GM23248 (cell line): ENCODE results near the gene SETMAR. TPM values are rescaled to one million over a fixed set of nuclear protein-coding genes. Genes with fewer than 3 reads are reported as not detected.
A peak's percentile ranks its signal among the peaks of the same experiment; 100 is the strongest.
"Not testable (repeated sequence)": the region's sequence is repeated elsewhere in the genome, so short reads cannot be mapped to it uniquely, and the experiment has no call there.

Experiments
- DNase-seq: peaks from one replicate; pipeline ENCODE4 v3.0.0-alpha.2; 2015
- H2AFZ ChIP-seq: fragments of 200-600 bp; sonication (generic); 2 replicates; pipeline ENCODE4 v1.6.1; 2016; ENCODE audit warnings: antibody characterized with exemption
- H3F3A ChIP-seq: fragments of 200-600 bp; sonication (generic); 2 replicates; pipeline ENCODE4 v1.6.1; 2016; ENCODE audit warnings: mild to moderate bottlenecking, antibody characterized with exemption, mixed run types; ENCODE audit not compliant: insufficient read depth
- H3K27ac ChIP-seq: fragments of 200-600 bp; sonication (generic); 2 replicates; pipeline ENCODE4 v1.5.1; 2016; ENCODE audit warnings: mild to moderate bottlenecking
- H3K27me3 ChIP-seq: fragments of 200-600 bp; sonication (generic); replicated peaks from 2 replicates; pipeline ENCODE4 v1.6.1; 2016; ENCODE audit warnings: mild to moderate bottlenecking; ENCODE audit not compliant: insufficient read depth
- H3K36me3 ChIP-seq: fragments of 200-600 bp; sonication (generic); 2 replicates; pipeline ENCODE4 v1.6.1; 2016; ENCODE audit warnings: low read depth, mild to moderate bottlenecking
- H3K4me1 ChIP-seq: fragments of 200-600 bp; sonication (generic); 2 replicates; pipeline ENCODE4 v1.6.1; 2016; ENCODE audit warnings: mild to moderate bottlenecking; ENCODE audit not compliant: insufficient read depth
- H3K4me2 ChIP-seq: fragments of 200-600 bp; sonication (generic); one replicate; pipeline ENCODE4 v1.6.1; 2016; ENCODE audit warnings: mild to moderate bottlenecking; ENCODE audit not compliant: unreplicated experiment
- H3K4me3 ChIP-seq: fragments of 200-600 bp; sonication (generic); 2 replicates; pipeline ENCODE4 v1.5.1; 2016; ENCODE audit warnings: mild to moderate bottlenecking
- H3K79me2 ChIP-seq: fragments of 200-600 bp; sonication (generic); 2 replicates; pipeline ENCODE4 v1.6.1; 2016; ENCODE audit warnings: mild to moderate bottlenecking; ENCODE audit not compliant: insufficient read depth
- H3K9ac ChIP-seq: fragments of 200-600 bp; sonication (generic); 2 replicates; pipeline ENCODE4 v1.6.1; 2016; ENCODE audit warnings: mild to moderate bottlenecking
- H3K9me2 ChIP-seq: fragments of 200-600 bp; sonication (generic); 2 replicates; pipeline ENCODE4 v1.6.1; 2016; ENCODE audit warnings: mixed run types, mild to moderate bottlenecking, moderate library complexity; ENCODE audit not compliant: insufficient read depth
- H3K9me3 ChIP-seq: fragments of 200-600 bp; sonication (generic); one replicate; pipeline ENCODE4 v1.6.1; 2017; ENCODE audit warnings: low read depth
- H4K20me1 ChIP-seq: fragments of 200-600 bp; sonication (generic); 2 replicates; pipeline ENCODE4 v1.6.0; 2016; ENCODE audit not compliant: insufficient read depth
- EZH2 ChIP-seq: fragments of 200-600 bp; sonication (generic); IDR thresholded peaks from 2 replicates; pipeline ENCODE4 v1.6.1; 2018; ENCODE audit warnings: antibody characterized with exemption, mild to moderate bottlenecking; ENCODE audit not compliant: insufficient read depth, poor library complexity, severe bottlenecking
- EZH2phosphoT487 ChIP-seq: fragments of 200-600 bp; sonication (generic); IDR thresholded peaks from 2 replicates; pipeline ENCODE4 v1.6.1; 2018; ENCODE audit warnings: antibody characterized with exemption, moderate library complexity, mild to moderate bottlenecking, low read depth; ENCODE audit not compliant: insufficient read depth
- WGBS, 2 experiments: methylation state at CpG; one replicate each; pipeline ENCODE4 v1.1.6; 2015 to 2017; ENCODE audit warnings: low lambda C conversion rate in 2 of 2, low coverage in 1 of 2; ENCODE audit errors: missing lambda C conversion rate in 2 of 2; 5-methylcytosine and 5-hydroxymethylcytosine counted together
- in situ Hi-C: fragments of 300-500 bp; cut with MboI; formaldehyde crosslinking; loops from 2 replicates; pipeline ENCODE4 v1.15.0; 2020
- polyA plus RNA-seq: library from polyadenylated mRNA; unstranded; fragments of >200 nt; fragmentation: Nextera tagmentation; extraction: Ambion mirVana; gene quantifications from 2 replicates; pipeline ENCODE4 v1.2.1, GENCODE V29; 2016
- total RNA-seq: library from RNA; depleted of rRNA; stranded (reverse); fragments of >200 nt; shearing (Covaris generic); gene quantifications from 2 replicates; pipeline ENCODE4 v1.2.3, GENCODE V29; 2014

Gene SETMAR
- total and polyA plus RNA-seq, 2 experiments from 2014 or later: 7.2 to 12.5 TPM

DNA sequence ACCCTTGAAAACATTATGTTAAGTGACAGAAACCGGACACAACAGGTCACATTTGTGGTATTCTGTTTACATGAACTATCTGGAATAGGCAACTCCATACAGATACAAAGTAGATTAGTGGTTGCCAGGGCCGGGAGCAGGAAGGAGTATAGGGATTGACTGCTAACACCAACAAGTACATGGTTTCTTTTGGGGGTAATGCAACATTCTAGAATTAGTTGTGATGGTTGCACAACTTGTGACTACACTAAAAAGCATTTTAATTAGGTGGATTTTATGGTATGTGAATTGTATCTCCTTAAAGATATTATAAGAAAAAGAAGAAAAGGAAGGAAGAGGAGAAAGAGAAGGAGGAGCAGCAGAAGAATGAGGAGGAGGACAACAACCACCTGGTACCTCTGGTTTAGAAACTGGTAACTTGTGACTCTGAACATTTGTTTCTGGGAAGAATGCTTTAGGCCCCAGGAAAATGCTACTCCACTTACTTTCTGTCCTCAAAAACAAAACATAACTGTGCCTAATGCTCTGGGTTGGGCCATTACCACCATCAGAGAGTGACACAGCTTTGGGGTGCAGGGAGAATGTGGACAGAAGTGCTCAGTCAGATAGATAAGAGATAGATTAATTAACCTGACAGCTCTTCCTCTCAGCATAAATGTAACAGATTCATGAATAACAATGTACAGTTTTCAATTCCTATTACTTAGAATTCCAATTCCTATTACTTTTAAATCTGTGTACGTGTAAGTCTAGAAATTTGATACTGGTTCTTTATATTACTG is 20.3 kb downstream of the SETMAR start:
- Histone ChIP-seq H3F3A (peaks cover 17% of the 10 kb centered on the region), H3K79me2 (no peaks in the 10 kb centered on the region), H3K27ac (peak overlapping the region; percentile 54), H3K4me2 (peak overlapping the region; percentile 10), H3K4me3 (no peak overlapping the region), H4K20me1 (no peaks in the 10 kb centered on the region), H3K27me3 (no peaks in the 10 kb centered on the region), H3K36me3 (no peaks in the 10 kb centered on the region), H3K9ac (no peak overlapping the region), H3K9me3 (no peaks in the 10 kb centered on the region), H3K9me2 (no peaks in the 10 kb centered on the region), H3K4me1 (peaks cover 15% of the 10 kb centered on the region), H2AFZ (no peak overlapping the region)
- in situ Hi-C loops: no loop called here
- no peak for TF ChIP-seq EZH2
- no peak for TF ChIP-seq EZH2phosphoT487
- peak; percentile 42 for DNase-seq
- WGBS, 2 experiments: 79 to 82% methylated on average over 3 of the region's 3 CpGs

DNA sequence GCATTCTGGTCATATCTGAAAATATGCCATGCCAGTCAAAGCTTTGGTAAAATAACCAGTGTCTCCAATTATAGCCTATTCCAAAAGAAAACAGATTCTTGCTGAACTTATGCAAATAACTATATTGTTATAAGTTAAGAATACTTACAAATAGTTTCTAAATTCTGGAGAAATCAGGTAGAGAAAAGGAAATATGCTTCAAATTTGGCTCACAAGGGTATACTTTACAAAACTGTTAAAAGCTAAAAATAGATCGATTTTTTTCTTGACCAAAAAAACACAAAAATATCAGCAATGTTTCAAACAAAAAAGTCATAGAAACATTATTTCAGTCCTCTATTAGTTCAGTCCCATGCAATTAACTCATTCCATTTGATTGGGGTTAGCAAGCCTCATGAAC is 23.7 kb downstream of the SETMAR start:
- no peak overlapping the region for H3K4me3 ChIP-seq
- H4K20me1 ChIP-seq: no peaks in the 10 kb centered on the region
- no peaks in the 10 kb centered on the region for H3K79me2 ChIP-seq
- H3K27me3 ChIP-seq: no peaks in the 10 kb centered on the region
- WGBS, 2 experiments: 91% methylated on average over 1 of the region's 1 CpG
- in situ Hi-C loops: loop anchor here (25.0 kb wide), 1 partner anchor 735 kb away; no protein-coding TSS in a partner anchor
- peaks cover 15% of the 10 kb centered on the region for H3K4me1 ChIP-seq
- no peak overlapping the region for H2AFZ ChIP-seq
- DNase-seq: no peak
- no peak overlapping the region for H3K27ac ChIP-seq
- H3K36me3 ChIP-seq: no peaks in the 10 kb centered on the region
- no peak overlapping the region for H3K4me2 ChIP-seq
- no peaks in the 10 kb centered on the region for H3K9me2 ChIP-seq
- H3K9me3 ChIP-seq: no peaks in the 10 kb centered on the region
- peaks cover 17% of the 10 kb centered on the region for H3F3A ChIP-seq
- H3K9ac ChIP-seq: no peak overlapping the region
- TF ChIP-seq EZH2phosphoT487 (no peak), EZH2 (no peak)

DNA sequence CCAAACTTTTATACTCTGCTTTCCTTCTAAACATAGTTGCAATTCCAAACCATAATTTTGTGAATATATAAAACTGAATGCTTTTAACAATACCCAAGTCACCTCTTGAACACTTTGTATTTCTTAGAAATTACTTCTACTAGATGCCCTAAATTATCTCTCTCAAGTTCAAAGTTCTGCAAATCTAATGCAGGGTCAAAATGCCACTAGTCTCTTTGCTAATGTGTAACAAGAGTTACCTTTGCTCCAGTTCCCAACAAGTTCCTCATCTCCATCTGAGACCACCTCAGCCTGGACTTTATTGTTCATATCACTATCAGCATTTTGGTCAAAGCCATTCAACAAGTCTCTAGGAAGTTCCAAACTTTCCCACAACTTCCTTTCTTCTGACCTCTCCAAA is 26.6 kb downstream of the SETMAR start:
- H3K4me3 ChIP-seq, H4K20me1 ChIP-seq, H3K27me3 ChIP-seq, DNase-seq, H3K4me1 ChIP-seq, H3F3A ChIP-seq, H3K9me2 ChIP-seq, H3K9me3 ChIP-seq, H3K36me3 ChIP-seq, H3K9ac ChIP-seq, H3K79me2 ChIP-seq, H3K27ac ChIP-seq, H3K4me2 ChIP-seq, H2AFZ ChIP-seq: not testable (repeated sequence)
- in situ Hi-C loops: loop anchor here (25.0 kb wide), 1 partner anchor 732 kb away; no protein-coding TSS in a partner anchor

DNA sequence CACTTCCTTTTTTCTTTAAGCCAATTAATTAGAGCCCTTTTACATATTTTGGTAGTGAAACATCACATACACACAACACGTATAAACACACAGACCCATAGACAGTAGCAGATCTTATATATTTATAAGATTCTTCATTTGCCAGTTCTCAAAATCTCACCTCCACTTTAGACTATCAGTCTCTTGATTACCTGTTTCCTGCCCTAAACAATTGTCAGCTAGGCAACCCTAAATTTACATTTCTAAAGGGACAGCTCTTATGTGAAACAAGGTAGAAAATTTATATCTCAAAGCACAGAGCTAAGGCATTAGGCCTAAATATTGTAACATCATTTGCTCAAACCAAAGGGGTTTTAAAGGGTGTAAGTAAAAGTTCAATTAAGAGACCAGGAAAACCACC is 28.9 kb downstream of the SETMAR start:
- no peaks in the 10 kb centered on the region for H3K79me2 ChIP-seq
- WGBS, 2 experiments: 100% methylated on average over 1 of the region's 1 CpG
- H3K27me3 ChIP-seq: no peaks in the 10 kb centered on the region
- no peak overlapping the region for H3K4me3 ChIP-seq
- H3F3A ChIP-seq: no peaks in the 10 kb centered on the region
- no peak overlapping the region for H3K4me2 ChIP-seq
- H3K9me2 ChIP-seq: no peaks in the 10 kb centered on the region
- no peak for TF ChIP-seq EZH2
- no peak for TF ChIP-seq EZH2phosphoT487
- no peaks in the 10 kb centered on the region for H3K36me3 ChIP-seq
- in situ Hi-C loops: loop anchor here (25.0 kb wide), 1 partner anchor 730 kb away; no protein-coding TSS in a partner anchor
- no peak overlapping the region for H2AFZ ChIP-seq
- no peaks in the 10 kb centered on the region for H4K20me1 ChIP-seq
- no peaks in the 10 kb centered on the region for H3K9me3 ChIP-seq
- no peak overlapping the region for H3K27ac ChIP-seq
- no peaks in the 10 kb centered on the region for H3K4me1 ChIP-seq
- DNase-seq: no peak
- no peak overlapping the region for H3K9ac ChIP-seq
